T-helper 9 cell (primary cell): ENCODE data around the gene OR51V1.
"Not testable (repeated sequence)": the region's sequence is repeated elsewhere in the genome, so short reads cannot be mapped to it uniquely, and the experiment has no call there.

ENCODE experiments used
- DNase-seq: peaks from one replicate; pipeline ENCODE4 v3.0.0-alpha.2; 2020
- total RNA-seq, 2 donors: gene quantifications; one replicate each; lab custom pipeline; 2026; lab: John Stamatoyannopoulos, UW

Gene OR51V1
- total RNA-seq, result 0 reads per million in 2 donors

- no peak for DNase-seq
Measured at GRCh38 chr11:5200582-5200981, at the start of gene OR51V1. Gene OR51V1 (minus strand): TSS chr11:5200682. CDS start chr11:5200682, 0 bp downstream.

- DNase-seq, result not testable (repeated sequence)
Measured at GRCh38 chr11:5249807-5250396, 49.4 kb upstream of the OR51V1 start, which contains the start of gene HBG1. Gene HBG1 (minus strand): TSS chr11:5249857. CDS start chr11:5249804, 53 bp downstream.

- not testable (repeated sequence) for DNase-seq
Measured at GRCh38 chr11:5248498-5248897, 48.0 kb upstream of the OR51V1 start.

- no peak for DNase-seq
Measured at GRCh38 chr11:5247472-5248192, 47.1 kb upstream of the OR51V1 start.

- no peak for DNase-seq
Measured at GRCh38 chr11:5246772-5247471, 46.4 kb upstream of the OR51V1 start.

- DNase-seq, result no peak
Measured at GRCh38 chr11:5245155-5245554, 44.7 kb upstream of the OR51V1 start.

GRCh38 chr11:5243816-5244180, 43.3 kb upstream of the OR51V1 start:
- DNase-seq, result no peak

GRCh38 chr11:5242933-5243815, 42.7 kb upstream of the OR51V1 start:
- no peak for DNase-seq

GRCh38 chr11:5242208-5242607, 41.7 kb upstream of the OR51V1 start:
- DNase-seq, result no peak

GRCh38 chr11:5241458-5241857, 41.0 kb upstream of the OR51V1 start:
- DNase-seq, result no peak

- no peak for DNase-seq
Measured at GRCh38 chr11:5240458-5240857, 40.0 kb upstream of the OR51V1 start.

GRCh38 chr11:5240056-5240455, 39.6 kb upstream of the OR51V1 start:
- no peak for DNase-seq

GRCh38 chr11:5239046-5239445, 38.6 kb upstream of the OR51V1 start:
- no peak for DNase-seq

GRCh38 chr11:5238486-5238885, 38.0 kb upstream of the OR51V1 start:
- no peak for DNase-seq

- no peak for DNase-seq
Measured at GRCh38 chr11:5237420-5237819, 36.9 kb upstream of the OR51V1 start.

- no peak for DNase-seq
Measured at GRCh38 chr11:5235364-5236095, 35.0 kb upstream of the OR51V1 start.

GRCh38 chr11:5234381-5234834, 33.9 kb upstream of the OR51V1 start, which contains the start of gene HBD:
Gene HBD (minus strand): TSS chr11:5234483. CDS start chr11:5234433, 50 bp downstream.
- no peak for DNase-seq

GRCh38 chr11:5233307-5233706, 32.8 kb upstream of the OR51V1 start:
- DNase-seq, result no peak

GRCh38 chr11:5232821-5233220, 32.3 kb upstream of the OR51V1 start:
- no peak for DNase-seq

- DNase-seq, result no peak
Measured at GRCh38 chr11:5232176-5232575, 31.7 kb upstream of the OR51V1 start.

GRCh38 chr11:5231111-5231510, 30.6 kb upstream of the OR51V1 start:
- DNase-seq, result no peak

GRCh38 chr11:5230266-5230665, 29.8 kb upstream of the OR51V1 start:
- DNase-seq, result no peak
